HEK293 (cell line): ENCODE measurements around the gene ATP5MC2.
A peak's percentile ranks its signal among the peaks of the same experiment; 100 is the strongest.

Experiments used
- GLI2 ChIP-seq: fragments of 450-650 bp; formaldehyde crosslinking; IDR thresholded peaks from 2 replicates; pipeline ENCODE4; 2017; ENCODE audit warnings: missing biosample characterization, missing genetic modification characterization, low read depth, borderline replicate concordance
- HOXC10 ChIP-seq: sonication (generic); formaldehyde crosslinking; IDR thresholded peaks from 2 replicates; pipeline ENCODE4 v1.8.1; 2023; ENCODE audit warnings: mild to moderate bottlenecking, missing genetic modification reagents
- KLF7 ChIP-seq: fragments of 450-650 bp; formaldehyde crosslinking; IDR thresholded peaks from 2 replicates; pipeline ENCODE4 v1.5.1; 2016; ENCODE audit warnings: missing biosample characterization, missing genetic modification characterization, borderline replicate concordance
- KLF9 ChIP-seq: fragments of 450-650 bp; formaldehyde crosslinking; IDR thresholded peaks from 2 replicates; pipeline ENCODE4 v1.5.1; 2016; ENCODE audit warnings: missing biosample characterization, missing genetic modification characterization, low read depth
- SP7 ChIP-seq: fragments of 450-650 bp; formaldehyde crosslinking; IDR thresholded peaks from 2 replicates; pipeline ENCODE4 v1.5.1; 2016; ENCODE audit warnings: missing biosample characterization, missing genetic modification characterization
- ZBTB17 ChIP-seq: fragments of 450-650 bp; formaldehyde crosslinking; IDR thresholded peaks from 2 replicates; pipeline ENCODE4 v1.5.1; 2016; ENCODE audit warnings: missing biosample characterization, missing genetic modification characterization
- ZBTB20 ChIP-seq: fragments of 450-650 bp; formaldehyde crosslinking; IDR thresholded peaks from 2 replicates; pipeline ENCODE4 v1.5.1; 2016; ENCODE audit warnings: missing biosample characterization, missing genetic modification characterization
- ZFP3 ChIP-seq: fragments of 450-650 bp; formaldehyde crosslinking; IDR thresholded peaks from 2 replicates; pipeline ENCODE4 v1.5.1; 2016; ENCODE audit warnings: low read depth, missing biosample characterization, missing genetic modification characterization
- ZFP37 ChIP-seq: fragments of 450-650 bp; formaldehyde crosslinking; IDR thresholded peaks from 2 replicates; pipeline ENCODE4 v1.5.1; 2016; ENCODE audit warnings: missing biosample characterization, missing genetic modification characterization
- ZNF112 ChIP-seq: fragments of 450-650 bp; formaldehyde crosslinking; IDR thresholded peaks from 2 replicates; pipeline ENCODE4 v1.5.0; 2017; ENCODE audit warnings: missing biosample characterization, missing genetic modification characterization
- ZNF114 ChIP-seq: fragments of 450-650 bp; formaldehyde crosslinking; IDR thresholded peaks from 2 replicates; pipeline ENCODE4 v1.5.0; 2017; ENCODE audit warnings: missing biosample characterization, missing genetic modification characterization
- ZNF354C ChIP-seq: fragments of 450-650 bp; formaldehyde crosslinking; IDR thresholded peaks from 2 replicates; pipeline ENCODE4 v1.5.1; 2016; ENCODE audit warnings: missing biosample characterization, missing genetic modification characterization, low read depth, borderline replicate concordance
- ZNF37A ChIP-seq: fragments of 450-650 bp; IDR thresholded peaks from 2 replicates; pipeline ENCODE4 v1.5.1; 2018; ENCODE audit warnings: missing biosample characterization, missing genetic modification characterization
- ZNF394 ChIP-seq: fragments of 450-650 bp; formaldehyde crosslinking; IDR thresholded peaks from 2 replicates; pipeline ENCODE4 v1.5.1; 2016; ENCODE audit warnings: missing biosample characterization, missing genetic modification characterization, mild to moderate bottlenecking, moderate library complexity, borderline replicate concordance
- ZNF404 ChIP-seq: fragments of 450-650 bp; formaldehyde crosslinking; IDR thresholded peaks from 2 replicates; pipeline ENCODE4 v1.5.1; 2017; ENCODE audit warnings: missing biosample characterization, missing genetic modification characterization
- ZNF48 ChIP-seq: fragments of 450-650 bp; formaldehyde crosslinking; IDR thresholded peaks from 2 replicates; pipeline ENCODE4 v1.5.1; 2016; ENCODE audit warnings: missing biosample characterization, missing genetic modification characterization
- ZNF555 ChIP-seq: fragments of 450-650 bp; formaldehyde crosslinking; conservative IDR thresholded peaks from 2 replicates; pipeline ENCODE4 v1.5.1; 2017; ENCODE audit warnings: missing biosample characterization, mild to moderate bottlenecking, missing genetic modification characterization, inconsistent platforms
- ZNF561 ChIP-seq: fragments of 450-650 bp; IDR thresholded peaks from 2 replicates; pipeline ENCODE4 v1.5.1; 2018; ENCODE audit warnings: missing biosample characterization, missing genetic modification characterization, borderline replicate concordance
- ZNF624 ChIP-seq: fragments of 450-650 bp; formaldehyde crosslinking; IDR thresholded peaks from 2 replicates; pipeline ENCODE4 v1.5.1; 2017; ENCODE audit warnings: missing biosample characterization, missing genetic modification characterization
- ZNF626 ChIP-seq: fragments of 450-650 bp; sonication (Bioruptor Pico); formaldehyde crosslinking; IDR thresholded peaks from 2 replicates; pipeline ENCODE4 v1.5.1; 2018; ENCODE audit warnings: missing biosample characterization, missing genetic modification characterization, inconsistent platforms
- ZNF629 ChIP-seq: fragments of 450-650 bp; formaldehyde crosslinking; IDR thresholded peaks from 2 replicates; pipeline ENCODE4 v1.5.1; 2017; ENCODE audit warnings: missing biosample characterization, missing genetic modification characterization
- ZNF670 ChIP-seq: fragments of 450-650 bp; formaldehyde crosslinking; IDR thresholded peaks from 2 replicates; pipeline ENCODE4 v1.5.1; 2016; ENCODE audit warnings: missing biosample characterization, missing genetic modification characterization, low read depth
- ZNF776 ChIP-seq: fragments of 450-650 bp; formaldehyde crosslinking; IDR thresholded peaks from 2 replicates; pipeline ENCODE4 v1.5.0; 2017; ENCODE audit warnings: missing biosample characterization, missing genetic modification characterization, borderline replicate concordance
- ZNF785 ChIP-seq: fragments of 450-650 bp; formaldehyde crosslinking; IDR thresholded peaks from 2 replicates; pipeline ENCODE4 v1.5.1; 2016; ENCODE audit warnings: missing biosample characterization, missing genetic modification characterization
- ZNF843 ChIP-seq: fragments of 450-650 bp; formaldehyde crosslinking; IDR thresholded peaks from 2 replicates; pipeline ENCODE4 v1.5.1; 2016; ENCODE audit warnings: missing biosample characterization, missing genetic modification characterization
- ZXDB ChIP-seq: fragments of 450-650 bp; formaldehyde crosslinking; IDR thresholded peaks from 2 replicates; pipeline ENCODE4 v1.5.1; 2016; ENCODE audit warnings: missing biosample characterization, missing genetic modification characterization
- TF ChIP-seq, protein P1 (sequence below): sonication (generic); formaldehyde crosslinking; IDR thresholded peaks from 2 replicates; pipeline ENCODE4 v1.8.1; 2022; ENCODE audit warnings: mild to moderate bottlenecking, moderate library complexity, missing genetic modification reagents
- TF ChIP-seq, protein P2 (sequence below): fragments of 450-650 bp; formaldehyde crosslinking; IDR thresholded peaks from 2 replicates; pipeline ENCODE4 v1.5.1; 2016; ENCODE audit warnings: missing biosample characterization, missing genetic modification characterization
- TF ChIP-seq, protein P3 (sequence below): fragments of 450-650 bp; formaldehyde crosslinking; IDR thresholded peaks from 2 replicates; pipeline ENCODE4 v1.5.1; 2016; ENCODE audit warnings: missing biosample characterization, missing genetic modification characterization, borderline replicate concordance

Gene ATP5MC2

DNA sequence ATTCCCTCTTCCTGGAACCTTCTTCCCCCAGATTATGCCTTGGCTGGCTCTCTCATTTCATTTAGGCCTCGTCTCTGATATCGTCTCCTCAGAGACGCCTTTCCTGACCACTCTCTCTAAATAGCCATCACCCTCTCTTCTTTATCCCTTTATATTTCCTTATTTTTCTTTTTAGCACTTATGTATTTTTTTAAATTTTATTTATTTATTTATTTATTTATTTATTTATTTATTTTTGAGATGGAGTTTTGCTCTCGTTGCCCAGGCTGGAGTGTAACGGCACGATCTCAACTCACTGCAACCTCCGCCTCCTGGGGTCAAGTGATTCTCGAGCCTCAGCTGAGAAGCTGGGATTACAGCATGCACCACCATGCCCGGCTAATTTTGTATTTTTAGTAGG, 8.1 kb upstream of the ATP5MC2 start (continued):
- 0 out of 2 replicates have a peak, but pooled peaks have one; percentile 15 for TF ChIP-seq ZNF629
- TF ChIP-seq ZXDB, result peak; percentile 59
- no peak for TF ChIP-seq ZFP3
- no peak for TF ChIP-seq SP7 (tag by site-specific recombination)
- TF ChIP-seq ZNF843 (tag by site-specific recombination), result no peak
- TF ChIP-seq ZNF114, result no peak
- TF ChIP-seq, protein P1, sequence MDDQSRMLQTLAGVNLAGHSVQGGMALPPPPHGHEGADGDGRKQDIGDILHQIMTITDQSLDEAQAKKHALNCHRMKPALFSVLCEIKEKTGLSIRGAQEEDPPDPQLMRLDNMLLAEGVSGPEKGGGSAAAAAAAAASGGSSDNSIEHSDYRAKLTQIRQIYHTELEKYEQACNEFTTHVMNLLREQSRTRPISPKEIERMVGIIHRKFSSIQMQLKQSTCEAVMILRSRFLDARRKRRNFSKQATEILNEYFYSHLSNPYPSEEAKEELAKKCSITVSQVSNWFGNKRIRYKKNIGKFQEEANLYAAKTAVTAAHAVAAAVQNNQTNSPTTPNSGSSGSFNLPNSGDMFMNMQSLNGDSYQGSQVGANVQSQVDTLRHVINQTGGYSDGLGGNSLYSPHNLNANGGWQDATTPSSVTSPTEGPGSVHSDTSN (CRISPR knock-in tag), result no peak
- TF ChIP-seq ZNF48 (tag by site-specific recombination), result no peak
- TF ChIP-seq, protein P2, sequence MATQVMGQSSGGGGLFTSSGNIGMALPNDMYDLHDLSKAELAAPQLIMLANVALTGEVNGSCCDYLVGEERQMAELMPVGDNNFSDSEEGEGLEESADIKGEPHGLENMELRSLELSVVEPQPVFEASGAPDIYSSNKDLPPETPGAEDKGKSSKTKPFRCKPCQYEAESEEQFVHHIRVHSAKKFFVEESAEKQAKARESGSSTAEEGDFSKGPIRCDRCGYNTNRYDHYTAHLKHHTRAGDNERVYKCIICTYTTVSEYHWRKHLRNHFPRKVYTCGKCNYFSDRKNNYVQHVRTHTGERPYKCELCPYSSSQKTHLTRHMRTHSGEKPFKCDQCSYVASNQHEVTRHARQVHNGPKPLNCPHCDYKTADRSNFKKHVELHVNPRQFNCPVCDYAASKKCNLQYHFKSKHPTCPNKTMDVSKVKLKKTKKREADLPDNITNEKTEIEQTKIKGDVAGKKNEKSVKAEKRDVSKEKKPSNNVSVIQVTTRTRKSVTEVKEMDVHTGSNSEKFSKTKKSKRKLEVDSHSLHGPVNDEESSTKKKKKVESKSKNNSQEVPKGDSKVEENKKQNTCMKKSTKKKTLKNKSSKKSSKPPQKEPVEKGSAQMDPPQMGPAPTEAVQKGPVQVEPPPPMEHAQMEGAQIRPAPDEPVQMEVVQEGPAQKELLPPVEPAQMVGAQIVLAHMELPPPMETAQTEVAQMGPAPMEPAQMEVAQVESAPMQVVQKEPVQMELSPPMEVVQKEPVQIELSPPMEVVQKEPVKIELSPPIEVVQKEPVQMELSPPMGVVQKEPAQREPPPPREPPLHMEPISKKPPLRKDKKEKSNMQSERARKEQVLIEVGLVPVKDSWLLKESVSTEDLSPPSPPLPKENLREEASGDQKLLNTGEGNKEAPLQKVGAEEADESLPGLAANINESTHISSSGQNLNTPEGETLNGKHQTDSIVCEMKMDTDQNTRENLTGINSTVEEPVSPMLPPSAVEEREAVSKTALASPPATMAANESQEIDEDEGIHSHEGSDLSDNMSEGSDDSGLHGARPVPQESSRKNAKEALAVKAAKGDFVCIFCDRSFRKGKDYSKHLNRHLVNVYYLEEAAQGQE, result peak; percentile 67; the same call in 1 of the 2 replicates
- TF ChIP-seq ZNF670 (tag by site-specific recombination), result no peak
- no peak for TF ChIP-seq ZNF624 (tag by site-specific recombination)
- no peak for TF ChIP-seq ZNF561 (tag by site-specific recombination)
- TF ChIP-seq ZNF394 (tag by site-specific recombination), result peak; percentile 94
- no peak for TF ChIP-seq HOXC10 (CRISPR knock-in tag)
- TF ChIP-seq ZNF404 (tag by site-specific recombination), result 0 out of 2 replicates have a peak, but pooled peaks have one; percentile 42
- TF ChIP-seq KLF7 (tag by site-specific recombination), result no peak
- no peak for TF ChIP-seq ZNF626
- TF ChIP-seq GLI2 (tag by site-specific recombination), result no peak; the same call in 1 of the 2 replicates
- TF ChIP-seq ZBTB20 (tag by site-specific recombination), result no peak
- TF ChIP-seq ZNF555 (tag by site-specific recombination), result no peak
- TF ChIP-seq KLF9, result no peak
- no peak for TF ChIP-seq ZBTB17 (tag by site-specific recombination)
- TF ChIP-seq, protein P3, sequence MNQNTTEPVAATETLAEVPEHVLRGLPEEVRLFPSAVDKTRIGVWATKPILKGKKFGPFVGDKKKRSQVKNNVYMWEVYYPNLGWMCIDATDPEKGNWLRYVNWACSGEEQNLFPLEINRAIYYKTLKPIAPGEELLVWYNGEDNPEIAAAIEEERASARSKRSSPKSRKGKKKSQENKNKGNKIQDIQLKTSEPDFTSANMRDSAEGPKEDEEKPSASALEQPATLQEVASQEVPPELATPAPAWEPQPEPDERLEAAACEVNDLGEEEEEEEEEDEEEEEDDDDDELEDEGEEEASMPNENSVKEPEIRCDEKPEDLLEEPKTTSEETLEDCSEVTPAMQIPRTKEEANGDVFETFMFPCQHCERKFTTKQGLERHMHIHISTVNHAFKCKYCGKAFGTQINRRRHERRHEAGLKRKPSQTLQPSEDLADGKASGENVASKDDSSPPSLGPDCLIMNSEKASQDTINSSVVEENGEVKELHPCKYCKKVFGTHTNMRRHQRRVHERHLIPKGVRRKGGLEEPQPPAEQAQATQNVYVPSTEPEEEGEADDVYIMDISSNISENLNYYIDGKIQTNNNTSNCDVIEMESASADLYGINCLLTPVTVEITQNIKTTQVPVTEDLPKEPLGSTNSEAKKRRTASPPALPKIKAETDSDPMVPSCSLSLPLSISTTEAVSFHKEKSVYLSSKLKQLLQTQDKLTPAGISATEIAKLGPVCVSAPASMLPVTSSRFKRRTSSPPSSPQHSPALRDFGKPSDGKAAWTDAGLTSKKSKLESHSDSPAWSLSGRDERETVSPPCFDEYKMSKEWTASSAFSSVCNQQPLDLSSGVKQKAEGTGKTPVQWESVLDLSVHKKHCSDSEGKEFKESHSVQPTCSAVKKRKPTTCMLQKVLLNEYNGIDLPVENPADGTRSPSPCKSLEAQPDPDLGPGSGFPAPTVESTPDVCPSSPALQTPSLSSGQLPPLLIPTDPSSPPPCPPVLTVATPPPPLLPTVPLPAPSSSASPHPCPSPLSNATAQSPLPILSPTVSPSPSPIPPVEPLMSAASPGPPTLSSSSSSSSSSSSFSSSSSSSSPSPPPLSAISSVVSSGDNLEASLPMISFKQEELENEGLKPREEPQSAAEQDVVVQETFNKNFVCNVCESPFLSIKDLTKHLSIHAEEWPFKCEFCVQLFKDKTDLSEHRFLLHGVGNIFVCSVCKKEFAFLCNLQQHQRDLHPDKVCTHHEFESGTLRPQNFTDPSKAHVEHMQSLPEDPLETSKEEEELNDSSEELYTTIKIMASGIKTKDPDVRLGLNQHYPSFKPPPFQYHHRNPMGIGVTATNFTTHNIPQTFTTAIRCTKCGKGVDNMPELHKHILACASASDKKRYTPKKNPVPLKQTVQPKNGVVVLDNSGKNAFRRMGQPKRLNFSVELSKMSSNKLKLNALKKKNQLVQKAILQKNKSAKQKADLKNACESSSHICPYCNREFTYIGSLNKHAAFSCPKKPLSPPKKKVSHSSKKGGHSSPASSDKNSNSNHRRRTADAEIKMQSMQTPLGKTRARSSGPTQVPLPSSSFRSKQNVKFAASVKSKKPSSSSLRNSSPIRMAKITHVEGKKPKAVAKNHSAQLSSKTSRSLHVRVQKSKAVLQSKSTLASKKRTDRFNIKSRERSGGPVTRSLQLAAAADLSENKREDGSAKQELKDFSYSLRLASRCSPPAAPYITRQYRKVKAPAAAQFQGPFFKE, result no peak
- TF ChIP-seq ZFP37 (tag by site-specific recombination), result no peak
- no peak for TF ChIP-seq ZNF112 (tag by site-specific recombination)
- TF ChIP-seq ZNF37A (tag by site-specific recombination), result no peak
- no peak for TF ChIP-seq ZNF354C
- no peak for TF ChIP-seq ZNF776 (tag by site-specific recombination)
- no peak for TF ChIP-seq ZNF785 (tag by site-specific recombination)
